Epithelial cell of proximal tubule (primary cell): Measurements from ENCODE around the gene CTTN. TPM values are rescaled to one million over a fixed set of nuclear protein-coding genes. Genes with fewer than 3 reads are reported as not detected.

ENCODE experiments used
- DNase-seq: peaks from one replicate; pipeline ENCODE4 v3.0.0-alpha.2; 2011; ENCODE audit warnings: low read depth
- H3K4me3 ChIP-seq: 2 replicates; pipeline ENCODE4 v1.5.1; 2011; ENCODE audit warnings: low read depth, mild to moderate bottlenecking, low read length
- CTCF ChIP-seq: conservative IDR thresholded peaks from 2 replicates; pipeline ENCODE4 v1.5.1; 2012; ENCODE audit warnings: low read depth, mild to moderate bottlenecking, low read length
- total RNA-seq: library from RNA; depleted of rRNA; stranded (reverse); fragments of >200 nt; gene quantifications from 2 replicates; pipeline ENCODE4 v1.2.3, GENCODE V29; 2015

CTTN gene
- total RNA-seq, 1 donor from 2014 or later: 254 TPM

DNA sequence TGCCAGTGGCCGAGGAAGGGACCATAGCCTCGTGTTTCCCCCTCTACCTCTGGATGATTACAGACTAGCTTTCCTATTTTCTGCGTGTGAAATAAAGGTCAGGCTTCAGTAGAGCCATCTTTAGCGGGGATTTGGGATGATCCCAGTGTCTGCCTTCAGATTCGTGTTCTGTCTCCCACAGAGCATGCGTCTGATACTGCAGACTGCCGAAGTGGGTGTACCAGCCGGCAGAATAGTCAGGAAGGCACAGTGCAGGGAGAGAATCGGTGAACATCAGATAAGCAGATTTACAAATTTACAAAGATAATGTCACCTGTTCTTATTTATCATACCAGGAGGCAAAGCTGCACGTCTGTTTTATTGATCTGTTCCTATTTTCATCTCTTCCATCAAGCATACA, 11.1 kb downstream of the CTTN start:
- no peak for TF ChIP-seq CTCF
- H3K4me3 ChIP-seq: no peak overlapping the region
- no peak for DNase-seq

GRCh38 chr11:70409871-70410270, 11.5 kb downstream of the CTTN start:
- no peak overlapping the region for H3K4me3 ChIP-seq
- TF ChIP-seq CTCF: no peak
- no peak for DNase-seq

- TF ChIP-seq CTCF: no peak
- DNase-seq: no peak
- H3K4me3 ChIP-seq: no peak overlapping the region
Measured at GRCh38 chr11:70410276-70411205, 12.2 kb downstream of the CTTN start.

GRCh38 chr11:70411713-70412452, 13.6 kb downstream of the CTTN start:
- no peak for DNase-seq
- TF ChIP-seq CTCF: no peak
- H3K4me3 ChIP-seq: no peak overlapping the region

DNA sequence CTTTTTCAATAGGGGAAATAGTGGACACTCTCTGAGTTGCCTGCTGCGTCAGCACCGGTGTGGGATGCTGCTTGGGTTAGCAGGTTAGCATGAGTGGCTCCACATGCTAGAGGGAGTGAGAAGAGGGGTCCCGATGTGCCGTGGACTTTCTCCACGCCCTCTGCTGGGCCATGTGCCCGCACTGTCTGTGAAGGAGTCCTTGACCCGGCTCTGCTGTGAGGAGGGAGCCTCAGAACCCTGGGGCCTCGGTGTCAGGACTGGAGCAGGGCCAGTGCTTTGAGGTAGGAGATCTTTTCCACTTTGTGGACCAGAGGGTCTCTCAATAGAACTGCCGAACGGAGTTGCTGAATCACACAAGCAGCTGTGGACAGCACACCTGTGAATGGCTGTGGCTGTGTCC, 14.8 kb downstream of the CTTN start:
- no peak for TF ChIP-seq CTCF
- DNase-seq: no peak
- H3K4me3 ChIP-seq: no peak overlapping the region

GRCh38 chr11:70414341-70415100, 16.2 kb downstream of the CTTN start:
- TF ChIP-seq CTCF: no peak
- no peak overlapping the region for H3K4me3 ChIP-seq
- DNase-seq: no peak
